SK-N-SH (cell line): Measurements from ENCODE around the gene JPH3. TPM values are rescaled to one million over a fixed set of nuclear protein-coding genes. Genes with fewer than 3 reads are reported as not detected.

Experiments used
- CTCF ChIA-PET: fragments of 300-600, 350-600 bp; formaldehyde crosslinking; extraction: SDS; loops from one replicate; lab custom pipeline; 2021; lab: Yijun Ruan, JAX
- POLR2A ChIA-PET: fragments of 350-600 bp; sonication (Branson Sonifier 250); formaldehyde crosslinking; extraction: SDS; loops from one replicate; lab custom pipeline; 2020; ENCODE audit warnings: antibody characterized with exemption, inconsistent platforms; lab: Yijun Ruan, JAX
- DNase-seq: peaks from one replicate; pipeline ENCODE4 v3.0.0; 2012
- H2AFZ ChIP-seq: fragments of 200-600 bp; sonication (generic); 2 replicates; pipeline ENCODE4 v1.8.1; 2016; ENCODE audit warnings: antibody characterized with exemption, mild to moderate bottlenecking, low read depth
- H3F3A ChIP-seq: fragments of 200-600 bp; sonication (generic); replicated peaks from 2 replicates; pipeline ENCODE3; 2016; ENCODE audit warnings: antibody characterized with exemption, mild to moderate bottlenecking; ENCODE audit not compliant: insufficient read depth
- H3K27ac ChIP-seq, 2 experiments: fragments of 200-500 bp in 1 of 2; fragments of 200-600 bp in 1 of 2; sonication (Bioruptor generic) in 1 of 2; sonication (generic), shearing (Covaris generic) in 1 of 2; 2 replicates each; pipeline versions ENCODE4 v1.5.1 to v1.6.1; 2014 to 2016; ENCODE audit warnings: low read depth in 2 of 2, inconsistent platforms in 1 of 2, low read length in 1 of 2, mild to moderate bottlenecking in 1 of 2, mixed read lengths in 1 of 2
- H3K27me3 ChIP-seq: fragments of 200-600 bp; sonication (generic), shearing (Covaris generic); 2 replicates; pipeline ENCODE4 v1.6.1; 2016; ENCODE audit warnings: mixed run types; ENCODE audit not compliant: insufficient read depth
- H3K36me3 ChIP-seq, 2 experiments: fragments of 200-500 bp in 1 of 2; fragments of 200-600 bp in 1 of 2; sonication (Bioruptor generic) in 1 of 2; sonication (generic) in 1 of 2; replicated peaks in 1 of 2; 2 replicates each; pipeline versions ENCODE3 to v1.5.1; 2014 to 2016; ENCODE audit warnings: low read length in 1 of 2, mild to moderate bottlenecking in 1 of 2; ENCODE audit not compliant: insufficient read depth in 2 of 2, control insufficient read depth in 1 of 2
- H3K4me1 ChIP-seq, 2 experiments: fragments of 200-500 bp in 1 of 2; fragments of 200-600 bp in 1 of 2; sonication (Bioruptor generic) in 1 of 2; sonication (generic), shearing (Covaris generic) in 1 of 2; 2 replicates each; pipeline versions ENCODE4 v1.5.1 to v1.6.1; 2014 to 2016; ENCODE audit warnings: low read depth in 1 of 2, low read length in 1 of 2, mixed run types in 1 of 2; ENCODE audit not compliant: insufficient read depth in 2 of 2, control insufficient read depth in 1 of 2
- H3K4me2 ChIP-seq: fragments of 200-600 bp; sonication (generic), shearing (Covaris generic); 2 replicates; pipeline ENCODE4 v1.6.1; 2017; ENCODE audit warnings: mixed run types
- H3K4me3 ChIP-seq, 2 experiments: fragments of 200-500 bp in 1 of 2; fragments of 200-600 bp in 1 of 2; sonication (Bioruptor generic) in 1 of 2; sonication (generic), shearing (Covaris generic) in 1 of 2; 2 replicates each; pipeline versions ENCODE4 v1.5.1 to v1.8.1; 2014 to 2016; ENCODE audit warnings: low read depth in 2 of 2, inconsistent platforms in 1 of 2, low read length in 1 of 2, mild to moderate bottlenecking in 1 of 2, mixed read lengths in 1 of 2, moderate library complexity in 1 of 2
- H3K79me2 ChIP-seq: fragments of 200-600 bp; sonication (generic); 2 replicates; pipeline ENCODE4 v1.8.1; 2017; ENCODE audit warnings: mild to moderate bottlenecking; ENCODE audit not compliant: insufficient read depth
- H3K9ac ChIP-seq: fragments of 200-600 bp; sonication (generic); 2 replicates; pipeline ENCODE4 v1.6.1; 2017; ENCODE audit warnings: mixed run types
- H3K9me2 ChIP-seq: fragments of 200-600 bp; sonication (generic); 2 replicates; pipeline ENCODE4 v1.6.1; 2017; ENCODE audit warnings: mixed run types
- H3K9me3 ChIP-seq: fragments of 200-600 bp; sonication (generic); 2 replicates; pipeline ENCODE4 v1.6.1; 2017; ENCODE audit warnings: mixed run types, mild to moderate bottlenecking, moderate library complexity
- H4K20me1 ChIP-seq: fragments of 200-600 bp; sonication (generic); 2 replicates; pipeline ENCODE4 v1.6.1; 2017; ENCODE audit warnings: mild to moderate bottlenecking, mixed run types; ENCODE audit not compliant: insufficient read depth
- EP300 ChIP-seq, 2 experiments: IDR thresholded peaks; 2 replicates each; pipeline versions ENCODE4 v1.4.0 to v1.6.1; 2012; ENCODE audit warnings: borderline replicate concordance in 1 of 2, low read depth in 1 of 2, low read length in 1 of 2
- GATA2 ChIP-seq: sonication (generic); formaldehyde crosslinking; IDR thresholded peaks from 2 replicates; pipeline ENCODE4 v1.5.0; 2020; ENCODE audit warnings: mild to moderate bottlenecking, missing genetic modification reagents
- IRF3 ChIP-seq: fragments of 150-350 bp; IDR thresholded peaks from 2 replicates; pipeline ENCODE4 v1.6.1; 2016; ENCODE audit warnings: mild to moderate bottlenecking, low read depth, low read length
- MAX ChIP-seq: IDR thresholded peaks from 2 replicates; pipeline ENCODE4 v1.4.0; 2012; ENCODE audit warnings: low read depth
- MXI1 ChIP-seq: IDR thresholded peaks from 2 replicates; pipeline ENCODE4 v1.6.1; 2012; ENCODE audit warnings: mild to moderate bottlenecking, low read depth, low read length, improper control_type of control experiment
- PBX3 ChIP-seq: IDR thresholded peaks from 2 replicates; pipeline ENCODE4; 2012
- POLR2AphosphoS5 ChIP-seq: IDR thresholded peaks from 2 replicates; pipeline ENCODE4 v1.6.1; 2012; ENCODE audit warnings: low read depth, low read length
- RCOR1 ChIP-seq: fragments of 150-350 bp; IDR thresholded peaks from 2 replicates; pipeline ENCODE4 v1.6.1; 2017; ENCODE audit warnings: antibody characterized with exemption, low read length
- REST ChIP-seq: IDR thresholded peaks from 2 replicates; pipeline ENCODE4 v1.6.1; 2012; ENCODE audit warnings: mild to moderate bottlenecking, low read depth, low read length, moderate library complexity
- RXRA ChIP-seq: IDR thresholded peaks from 2 replicates; pipeline ENCODE4 v1.4.0; 2012; ENCODE audit warnings: low read depth, mild to moderate bottlenecking, borderline replicate concordance
- SIN3A ChIP-seq: IDR thresholded peaks from 2 replicates; pipeline ENCODE4 v1.6.1; 2012; ENCODE audit warnings: low read depth, mild to moderate bottlenecking, low read length, moderate library complexity, borderline replicate concordance
- TAF1 ChIP-seq: IDR thresholded peaks from 2 replicates; pipeline ENCODE4 v1.6.1; 2012; ENCODE audit warnings: low read depth, mild to moderate bottlenecking, low read length, moderate library complexity, borderline replicate concordance
- TCF12 ChIP-seq: IDR thresholded peaks from 2 replicates; pipeline ENCODE4 v1.4.0; 2012
- TEAD4 ChIP-seq: IDR thresholded peaks from 2 replicates; pipeline ENCODE4 v1.4.0; 2012; ENCODE audit warnings: mild to moderate bottlenecking, borderline replicate concordance; ENCODE audit not compliant: insufficient read depth
- USF2 ChIP-seq: fragments of 150-350 bp; IDR thresholded peaks from 2 replicates; pipeline ENCODE4 v1.6.1; 2017; ENCODE audit warnings: antibody characterized with exemption, low read length, low read depth, borderline replicate concordance
- YY1 ChIP-seq: IDR thresholded peaks from 2 replicates; pipeline ENCODE4 v1.4.0; 2012; ENCODE audit warnings: low read depth, mild to moderate bottlenecking
- WGBS: methylation state at CpG from one replicate; pipeline ENCODE4 v1.1.6; 2017; ENCODE audit warnings: low lambda C conversion rate; 5-methylcytosine and 5-hydroxymethylcytosine counted together
- polyA plus RNA-seq, 3 experiments: library from polyadenylated mRNA; depleted of rRNA; stranded (reverse); fragments of >200 nt; gene quantifications; 2 replicates each; pipeline ENCODE4 v1.2.3, GENCODE V29; 2012
- TF ChIP-seq, protein P1 (sequence below): fragments of 200-600 bp; sonication (generic); IDR thresholded peaks from 2 replicates; pipeline ENCODE4 v1.6.1; 2017; ENCODE audit warnings: antibody characterized with exemption, mild to moderate bottlenecking, moderate library complexity

The JPH3 gene
- polyA plus RNA-seq, 1 of the 3 experiments (the other 2 are of a cell fraction) = 0.25 TPM

GRCh38 chr16:87611456-87611855, 9.1 kb downstream of the JPH3 start:
- CTCF ChIA-PET = interaction anchor here (1.5 to 5.4 kb wide), 3 partner anchors 22 to 24 kb away, joined by 3 to 37 read pairs (median 7); no protein-coding TSS in a partner anchor
- POLR2A ChIA-PET = no interaction called here
- no peaks in the 10 kb centered on the region for H3K9me2 ChIP-seq
- DNase-seq = no peak
- H3K36me3 ChIP-seq = no peaks in the 10 kb centered on the region
- H3K4me2 ChIP-seq = no peak overlapping the region
- H3K79me2 ChIP-seq = no peaks in the 10 kb centered on the region
- no peaks in the 10 kb centered on the region for H3K9me3 ChIP-seq
- peaks cover 12% of the 10 kb centered on the region for H3K27me3 ChIP-seq
- no peak for TF ChIP-seq POLR2AphosphoS5
- TF ChIP-seq TEAD4 = no peak
- TF ChIP-seq SIN3A = no peak
- no peak for TF ChIP-seq YY1
- TF ChIP-seq RCOR1 = no peak
- TF ChIP-seq, all 33 proteins: peak for 0
- H4K20me1 ChIP-seq = no peaks in the 10 kb centered on the region
- H3K9ac ChIP-seq = no peak overlapping the region
- H3K27ac ChIP-seq = no peak overlapping the region
- no peak overlapping the region for H2AFZ ChIP-seq
- H3K4me3 ChIP-seq = no peak overlapping the region
- 58% methylated on average over 6 of the region's 6 CpGs for WGBS
- no peaks in the 10 kb centered on the region for H3F3A ChIP-seq
- H3K4me1 ChIP-seq = no peaks in the 10 kb centered on the region

DNA sequence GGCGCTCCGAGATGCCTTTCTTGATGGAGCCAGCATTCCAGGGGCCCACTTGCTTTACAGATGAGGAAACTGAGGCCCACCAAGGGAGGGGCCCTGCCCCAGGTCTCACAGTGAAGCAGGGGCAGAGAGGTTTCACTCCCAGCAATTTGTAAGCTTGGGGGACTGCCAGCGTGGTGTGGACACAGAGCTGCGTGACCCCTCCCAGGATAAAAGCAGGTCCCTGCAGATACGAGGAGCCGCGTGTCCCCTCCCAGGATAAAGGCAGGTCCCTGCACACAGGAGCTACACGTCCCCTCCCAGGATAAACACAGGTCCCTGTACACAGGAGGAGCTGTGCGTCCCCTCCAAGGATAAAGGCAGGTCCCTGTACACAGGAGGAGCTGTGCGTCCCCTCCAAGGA, 11.7 kb downstream of the JPH3 start:
- Histone ChIP-seq H3K9ac (no peak overlapping the region), H2AFZ (no peak overlapping the region)
- 56% methylated on average over 10 of the region's 10 CpGs for WGBS

More for the DNA sequence above, 11.7 kb downstream of the JPH3 start:
- ChIA-PET POLR2A (interaction anchor here (0.6 kb wide), 1 partner anchor 18 kb away, joined by 3 read pairs; no protein-coding TSS in a partner anchor), CTCF (interaction anchor here (1.4 to 5.4 kb wide), 3 partner anchors 10 to 197 kb away, joined by 3 to 37 read pairs (median 4); no protein-coding TSS in a partner anchor)
- no peaks in the 10 kb centered on the region for H4K20me1 ChIP-seq
- H3K4me3 ChIP-seq = no peak overlapping the region
- H3K4me1 ChIP-seq = no peaks in the 10 kb centered on the region
- no peak overlapping the region for H3K4me2 ChIP-seq
- no peak for DNase-seq
- H3K27me3 ChIP-seq = peaks cover 9% of the 10 kb centered on the region
- H3K36me3 ChIP-seq = no peaks in the 10 kb centered on the region
- TF ChIP-seq MXI1 = no peak
- no peak for TF ChIP-seq PBX3
- no peak for TF ChIP-seq IRF3
- TF ChIP-seq RCOR1 = no peak
- no peak for TF ChIP-seq RXRA
- TF ChIP-seq TAF1 = no peak
- TF ChIP-seq TCF12 = no peak
- TF ChIP-seq REST = no peak
- no peak for TF ChIP-seq USF2
- no peak for TF ChIP-seq EP300 (IDR thresholded peaks at IDR 0.05; ENCODE audit: borderline replicate concordance in 1 of 2, low read depth in 1 of 2, low read length in 1 of 2)
- no peak for TF ChIP-seq TEAD4
- TF ChIP-seq, protein P1, sequence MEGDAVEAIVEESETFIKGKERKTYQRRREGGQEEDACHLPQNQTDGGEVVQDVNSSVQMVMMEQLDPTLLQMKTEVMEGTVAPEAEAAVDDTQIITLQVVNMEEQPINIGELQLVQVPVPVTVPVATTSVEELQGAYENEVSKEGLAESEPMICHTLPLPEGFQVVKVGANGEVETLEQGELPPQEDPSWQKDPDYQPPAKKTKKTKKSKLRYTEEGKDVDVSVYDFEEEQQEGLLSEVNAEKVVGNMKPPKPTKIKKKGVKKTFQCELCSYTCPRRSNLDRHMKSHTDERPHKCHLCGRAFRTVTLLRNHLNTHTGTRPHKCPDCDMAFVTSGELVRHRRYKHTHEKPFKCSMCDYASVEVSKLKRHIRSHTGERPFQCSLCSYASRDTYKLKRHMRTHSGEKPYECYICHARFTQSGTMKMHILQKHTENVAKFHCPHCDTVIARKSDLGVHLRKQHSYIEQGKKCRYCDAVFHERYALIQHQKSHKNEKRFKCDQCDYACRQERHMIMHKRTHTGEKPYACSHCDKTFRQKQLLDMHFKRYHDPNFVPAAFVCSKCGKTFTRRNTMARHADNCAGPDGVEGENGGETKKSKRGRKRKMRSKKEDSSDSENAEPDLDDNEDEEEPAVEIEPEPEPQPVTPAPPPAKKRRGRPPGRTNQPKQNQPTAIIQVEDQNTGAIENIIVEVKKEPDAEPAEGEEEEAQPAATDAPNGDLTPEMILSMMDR = no peak
- no peak for TF ChIP-seq MAX
- no peak for TF ChIP-seq GATA2 (CRISPR knock-in tag)
- no peaks in the 10 kb centered on the region for H3K79me2 ChIP-seq
- no peaks in the 10 kb centered on the region for H3K9me2 ChIP-seq
- H3F3A ChIP-seq = no peaks in the 10 kb centered on the region
- H3K27ac ChIP-seq = no peak overlapping the region
- H3K9me3 ChIP-seq = no peaks in the 10 kb centered on the region
